ENCODE data around the gene LAG3.

The LAG3 gene

GRCh38 chr12:6772726-6773589 is 638 bp downstream of the LAG3 start:
- no peak for DNase-seq

GRCh38 chr12:6773590-6774351 is 1.5 kb downstream of the LAG3 start:
- DNase-seq, result no peak

GRCh38 chr12:6774499-6775062 is 2.3 kb downstream of the LAG3 start:
- DNase-seq, result no peak

- DNase-seq, result no peak
Measured at GRCh38 chr12:6775185-6776174, 3.2 kb downstream of the LAG3 start.

GRCh38 chr12:6777386-6777785 is 5.1 kb downstream of the LAG3 start:
- no peak for DNase-seq

GRCh38 chr12:6778217-6778573 is 5.9 kb downstream of the LAG3 start:
- no peak for DNase-seq

GRCh38 chr12:6778574-6779550 is 6.5 kb downstream of the LAG3 start:
- peak; percentile 93 for DNase-seq

- DNase-seq, result peak; percentile 37
Measured at GRCh38 chr12:6779708-6780432, 7.5 kb downstream of the LAG3 start.

GRCh38 chr12:6780573-6780972 is 8.3 kb downstream of the LAG3 start:
- no peak for DNase-seq

- DNase-seq, result no peak
Measured at GRCh38 chr12:6782119-6782518, 9.8 kb downstream of the LAG3 start.

GRCh38 chr12:6782850-6783566 is 10.7 kb downstream of the LAG3 start:
- DNase-seq, result no peak

- no peak for DNase-seq
Measured at GRCh38 chr12:6783828-6784227, 11.5 kb downstream of the LAG3 start.

GRCh38 chr12:6784296-6784695 is 12.0 kb downstream of the LAG3 start:
- DNase-seq, result no peak

GRCh38 chr12:6784761-6785160 is 12.4 kb downstream of the LAG3 start:
- no peak for DNase-seq

GRCh38 chr12:6786416-6787094 is 14.2 kb downstream of the LAG3 start:
- peak; percentile 37 for DNase-seq

GRCh38 chr12:6787309-6787708 is 15.0 kb downstream of the LAG3 start:
- DNase-seq, result no peak

GRCh38 chr12:6788972-6789924 is 16.9 kb downstream of the LAG3 start, which contains the start of gene CD4:
TSS of gene CD4 (plus strand) at chr12:6789528. CDS start at chr12:6800139, 10,611 bp downstream.
- DNase-seq, result peak; percentile 87

Data from CD4-positive, alpha-beta T cell treated with Interleukin-6 for 4 hours (primary cell).